Measurements from ENCODE around the gene HUS1B. TPM values are rescaled to one million over a fixed set of nuclear protein-coding genes. Genes with fewer than 3 reads are reported as not detected.

Gene HUS1B
- total RNA-seq, 1 experiment from 2014 or later: 0.79 TPM

DNA sequence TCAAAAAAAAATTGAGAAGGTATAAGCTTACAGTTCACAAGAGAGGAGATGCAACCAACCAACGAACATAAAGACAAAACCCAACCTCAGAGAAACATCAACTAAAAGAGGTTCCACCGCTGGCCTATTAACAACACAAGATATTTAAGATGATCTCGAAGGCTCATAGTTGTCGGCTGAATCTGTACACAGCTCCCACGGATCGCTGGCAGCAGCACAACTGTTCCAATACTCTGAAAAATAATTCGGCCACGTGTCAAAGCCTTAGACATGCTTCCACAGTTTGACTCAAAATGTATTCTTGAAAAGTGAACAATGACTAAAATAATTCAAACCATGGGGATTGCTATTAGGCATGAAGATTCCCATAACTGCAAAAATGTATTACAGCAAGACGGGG, 22.4 kb upstream of the HUS1B start:
- POLR2A ChIA-PET: no interaction called here
- Histone ChIP-seq H3K9me3 (no peaks in the 10 kb centered on the region), H3K4me1 (no peaks in the 10 kb centered on the region), H3K36me3 (ENCODE audit: control insufficient read depth, insufficient read depth, low read length) (no peaks in the 10 kb centered on the region), H3K4me3 (ENCODE audit: low read depth, low read length) (no peak overlapping the region), H3K27me3 (replicated peaks; ENCODE audit: control insufficient read depth, insufficient read depth, low read length) (no peaks in the 10 kb centered on the region)
- no TSS peak for BruUV-seq (replicated peaks)
- Mint-ChIP-seq H3K4me3 (ENCODE audit: unreplicated experiment) (no peak overlapping the region), H3K27me3 (ENCODE audit: insufficient read depth, unreplicated experiment) (no peaks in the 10 kb centered on the region), H3K36me3 (ENCODE audit: insufficient read depth, unreplicated experiment) (no peaks in the 10 kb centered on the region), H3K4me1 (ENCODE audit: low read depth, unreplicated experiment) (peaks cover 8% of the 10 kb centered on the region), H3K27ac (ENCODE audit: unreplicated experiment) (no peak overlapping the region), H3K9me3 (ENCODE audit: unreplicated experiment) (no peaks in the 10 kb centered on the region)
- intact Hi-C loops (cut with micrococcal nuclease; ENCODE audit: unreplicated experiment): no loop called here
- CTCF ChIA-PET: no interaction called here
- TF ChIP-seq, protein P1, sequence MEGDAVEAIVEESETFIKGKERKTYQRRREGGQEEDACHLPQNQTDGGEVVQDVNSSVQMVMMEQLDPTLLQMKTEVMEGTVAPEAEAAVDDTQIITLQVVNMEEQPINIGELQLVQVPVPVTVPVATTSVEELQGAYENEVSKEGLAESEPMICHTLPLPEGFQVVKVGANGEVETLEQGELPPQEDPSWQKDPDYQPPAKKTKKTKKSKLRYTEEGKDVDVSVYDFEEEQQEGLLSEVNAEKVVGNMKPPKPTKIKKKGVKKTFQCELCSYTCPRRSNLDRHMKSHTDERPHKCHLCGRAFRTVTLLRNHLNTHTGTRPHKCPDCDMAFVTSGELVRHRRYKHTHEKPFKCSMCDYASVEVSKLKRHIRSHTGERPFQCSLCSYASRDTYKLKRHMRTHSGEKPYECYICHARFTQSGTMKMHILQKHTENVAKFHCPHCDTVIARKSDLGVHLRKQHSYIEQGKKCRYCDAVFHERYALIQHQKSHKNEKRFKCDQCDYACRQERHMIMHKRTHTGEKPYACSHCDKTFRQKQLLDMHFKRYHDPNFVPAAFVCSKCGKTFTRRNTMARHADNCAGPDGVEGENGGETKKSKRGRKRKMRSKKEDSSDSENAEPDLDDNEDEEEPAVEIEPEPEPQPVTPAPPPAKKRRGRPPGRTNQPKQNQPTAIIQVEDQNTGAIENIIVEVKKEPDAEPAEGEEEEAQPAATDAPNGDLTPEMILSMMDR (IDR thresholded peaks at IDR 0.05; ENCODE audit: insufficient read depth in 1 of 2, low read depth in 1 of 2, low read length in 1 of 2, severe bottlenecking in 1 of 2, unreplicated experiment in 1 of 2): no peak
- DNase-seq: no peak

DNA sequence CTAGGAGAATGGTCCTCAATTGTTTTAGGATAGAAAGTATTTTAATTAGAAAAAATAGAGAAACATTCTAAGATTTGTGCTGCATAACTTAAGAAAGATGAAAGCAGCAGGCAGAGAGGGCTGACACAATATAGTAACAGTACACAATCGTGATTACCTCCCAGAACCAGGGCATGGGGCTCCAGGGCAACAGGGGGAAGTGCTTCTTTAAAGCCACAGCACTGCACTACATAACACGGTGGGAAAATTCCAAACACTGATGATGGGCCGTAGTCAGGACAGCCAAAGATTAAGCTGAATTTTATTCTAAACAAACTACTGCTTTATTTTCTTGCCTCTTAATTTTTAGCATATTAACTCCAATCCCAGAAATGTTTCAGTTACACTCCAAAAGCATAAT, 21.6 kb upstream of the HUS1B start:
- Histone ChIP-seq H3K27me3 (replicated peaks; ENCODE audit: control insufficient read depth, insufficient read depth, low read length) (no peaks in the 10 kb centered on the region), H3K4me3 (ENCODE audit: low read depth, low read length) (no peak overlapping the region), H3K4me1 (no peaks in the 10 kb centered on the region), H3K36me3 (ENCODE audit: control insufficient read depth, insufficient read depth, low read length) (no peaks in the 10 kb centered on the region), H3K9me3 (no peaks in the 10 kb centered on the region)
- H3K27me3 Mint-ChIP-seq (ENCODE audit: insufficient read depth, unreplicated experiment): no peaks in the 10 kb centered on the region
- intact Hi-C loops (cut with micrococcal nuclease; ENCODE audit: unreplicated experiment): no loop called here
- DNase-seq: no peak
- ChIA-PET POLR2A (no interaction called here), CTCF (no interaction called here)
- no TSS peak for BruUV-seq (replicated peaks)
- H3K4me3 Mint-ChIP-seq (ENCODE audit: unreplicated experiment): no peak overlapping the region
- H3K9me3 Mint-ChIP-seq (ENCODE audit: unreplicated experiment): no peaks in the 10 kb centered on the region
- no peak overlapping the region for H3K27ac Mint-ChIP-seq (ENCODE audit: unreplicated experiment)
- TF ChIP-seq, protein P1 (IDR thresholded peaks at IDR 0.05; ENCODE audit: insufficient read depth in 1 of 2, low read depth in 1 of 2, low read length in 1 of 2, severe bottlenecking in 1 of 2, unreplicated experiment in 1 of 2): no peak
- H3K4me1 Mint-ChIP-seq (ENCODE audit: low read depth, unreplicated experiment): peaks cover under 1% of the 10 kb centered on the region
- no peaks in the 10 kb centered on the region for H3K36me3 Mint-ChIP-seq (ENCODE audit: insufficient read depth, unreplicated experiment)

DNA sequence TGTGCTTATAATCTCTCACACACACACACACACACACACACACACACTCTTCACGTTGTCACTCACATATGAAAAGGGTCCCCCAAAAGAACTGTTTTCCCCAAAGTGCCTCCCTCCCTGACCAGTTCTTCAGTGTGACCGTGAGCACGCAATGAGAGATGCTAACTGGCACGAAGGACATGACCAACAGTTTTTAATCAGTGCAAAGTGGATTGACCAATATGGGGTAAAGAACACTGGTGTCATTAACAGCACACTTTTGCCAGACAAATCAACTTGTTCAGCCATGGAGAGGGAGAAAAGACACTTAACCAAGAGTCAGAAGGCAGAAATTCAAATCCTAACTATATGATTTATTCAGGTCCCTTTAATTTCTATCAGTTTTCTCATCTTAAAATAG, 21.0 kb upstream of the HUS1B start:
- POLR2A ChIA-PET: no interaction called here

More for the DNA sequence above, 21.0 kb upstream of the HUS1B start:
- no TSS peak for BruUV-seq (replicated peaks)
- Histone ChIP-seq H3K4me1 (no peaks in the 10 kb centered on the region), H3K27me3 (replicated peaks; ENCODE audit: control insufficient read depth, insufficient read depth, low read length) (no peaks in the 10 kb centered on the region), H3K9me3 (no peaks in the 10 kb centered on the region), H3K36me3 (ENCODE audit: control insufficient read depth, insufficient read depth, low read length) (no peaks in the 10 kb centered on the region), H3K4me3 (ENCODE audit: low read depth, low read length) (no peak overlapping the region)
- Mint-ChIP-seq H3K36me3 (ENCODE audit: insufficient read depth, unreplicated experiment) (no peaks in the 10 kb centered on the region), H3K4me1 (ENCODE audit: low read depth, unreplicated experiment) (no peaks in the 10 kb centered on the region), H3K4me3 (ENCODE audit: unreplicated experiment) (no peak overlapping the region), H3K9me3 (ENCODE audit: unreplicated experiment) (no peaks in the 10 kb centered on the region), H3K27me3 (ENCODE audit: insufficient read depth, unreplicated experiment) (no peaks in the 10 kb centered on the region), H3K27ac (ENCODE audit: unreplicated experiment) (no peak overlapping the region)
- intact Hi-C loops (cut with micrococcal nuclease; ENCODE audit: unreplicated experiment): no loop called here
- no peak for DNase-seq
- TF ChIP-seq, protein P1 (IDR thresholded peaks at IDR 0.05; ENCODE audit: insufficient read depth in 1 of 2, low read depth in 1 of 2, low read length in 1 of 2, severe bottlenecking in 1 of 2, unreplicated experiment in 1 of 2): no peak
- CTCF ChIA-PET: no interaction called here

Measured in Caco-2 (cell line).